A673 (cell line): ENCODE measurements around the gene PITX1. TPM values are rescaled to one million over a fixed set of nuclear protein-coding genes. Genes with fewer than 3 reads are reported as not detected.

ENCODE experiments used
- BruUV-seq: library from RNA; stranded (reverse); fragments of 400-500 nt; replicated peaks from 2 replicates; lab custom pipeline; 2021; lab: Mats Ljungman, UMichigan
- CTCF ChIA-PET: fragments of 300-600 bp; sonication (Branson Sonifier 250); formaldehyde crosslinking; loops from one replicate; lab custom pipeline; 2022; ENCODE audit warnings: antibody characterized with exemption; lab: Charles Lee
- POLR2A ChIA-PET: fragments of 300-600 bp; sonication (Branson Sonifier 250); formaldehyde crosslinking; loops from one replicate; lab custom pipeline; 2022; ENCODE audit warnings: antibody characterized with exemption; ENCODE audit not compliant: low non-redundant PET; lab: Charles Lee
- DNase-seq: peaks from one replicate; pipeline ENCODE4 v3.0.0-alpha.2; 2015; ENCODE audit warnings: low spot score
- H3K27ac ChIP-seq: fragments of 200-600 bp; sonication (generic); 2 replicates; pipeline ENCODE4 v1.5.1; 2016; ENCODE audit warnings: mixed run types, low read depth, mild to moderate bottlenecking, mixed read lengths, antibody characterized with exemption, low read length; ENCODE audit not compliant: poor library complexity, severe bottlenecking
- H3K27me3 ChIP-seq: fragments of 200-600 bp; sonication (generic); replicated peaks from 2 replicates; pipeline ENCODE4 v1.6.1; 2017; ENCODE audit warnings: mixed run types, low read depth, mild to moderate bottlenecking, mixed read lengths, antibody characterized with exemption, low read length; ENCODE audit not compliant: insufficient read depth, poor library complexity
- H3K36me3 ChIP-seq: fragments of 200-600 bp; sonication (generic); 2 replicates; pipeline ENCODE4 v1.6.1; 2016; ENCODE audit warnings: mixed run types, mild to moderate bottlenecking, mixed read lengths, antibody characterized with exemption, low read length; ENCODE audit not compliant: insufficient read depth, poor library complexity, severe bottlenecking
- H3K4me1 ChIP-seq: fragments of 200-600 bp; sonication (generic); 2 replicates; pipeline ENCODE4 v1.6.1; 2017; ENCODE audit warnings: mixed run types, mild to moderate bottlenecking, mixed read lengths, antibody characterized with exemption, low read length; ENCODE audit not compliant: insufficient read depth, poor library complexity, severe bottlenecking
- H3K4me3 ChIP-seq: fragments of 200-600 bp; sonication (generic); 2 replicates; pipeline ENCODE4 v1.5.1; 2016; ENCODE audit warnings: low read depth, mixed run types, mild to moderate bottlenecking, mixed read lengths, low read length; ENCODE audit not compliant: poor library complexity, severe bottlenecking
- H3K9me3 ChIP-seq: fragments of 200-600 bp; sonication (generic); 2 replicates; pipeline ENCODE4 v1.6.1; 2016; ENCODE audit warnings: mixed run types, low read depth, mild to moderate bottlenecking, mixed read lengths, antibody characterized with exemption, low read length; ENCODE audit not compliant: poor library complexity, severe bottlenecking
- CTCF ChIP-seq: fragments of 300-800, 200-600 bp; sonication (generic); conservative IDR thresholded peaks from 2 replicates; pipeline ENCODE4 v1.5.1; 2017; ENCODE audit warnings: low read depth, mild to moderate bottlenecking, antibody characterized with exemption, low read length, moderate library complexity, mixed read lengths
- EZH2 ChIP-seq: fragments of 200-600 bp; sonication (generic); IDR thresholded peaks from 2 replicates; pipeline ENCODE4 v1.6.1; 2017; ENCODE audit warnings: borderline replicate concordance, low read depth, mild to moderate bottlenecking, mixed read lengths, antibody characterized with exemption, low read length; ENCODE audit not compliant: poor library complexity, severe bottlenecking
- intact Hi-C: fragments of 100-400 bp; cut with micrococcal nuclease; formaldehyde crosslinking; loops from one replicate; pipeline ENCODE4 v1.10.0; 2022; ENCODE audit not compliant: unreplicated experiment
- total RNA-seq: library from RNA; stranded (reverse); gene quantifications from 2 replicates; pipeline ENCODE4 v1.2.3, GENCODE V29; 2021

PITX1 gene
- total RNA-seq, 1 experiment from 2014 or later, result 2.0 TPM

DNA sequence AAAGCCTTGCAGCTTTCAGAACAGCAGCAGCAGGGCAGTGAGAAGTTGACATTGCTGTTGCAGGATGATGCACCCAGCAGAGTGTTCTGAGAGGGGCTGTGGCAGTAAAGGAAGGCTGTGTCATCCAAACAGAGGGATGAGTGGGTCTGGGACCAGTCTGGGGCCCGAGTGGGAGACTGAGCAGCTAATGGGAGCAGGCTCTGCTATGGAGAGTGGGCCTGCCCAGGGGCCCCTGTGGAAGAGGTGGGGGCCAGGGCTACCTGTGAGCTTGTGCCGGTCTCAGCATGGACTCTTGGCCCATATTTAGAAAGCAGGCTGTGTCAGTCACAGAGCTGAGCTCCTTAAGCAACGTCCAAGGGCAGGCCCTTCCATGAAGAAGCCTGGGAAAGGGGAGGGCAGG is 26.0 kb upstream of the PITX1 start:
- no TSS peak for BruUV-seq
- Histone ChIP-seq H3K9me3 (no peaks in the 10 kb centered on the region), H3K4me1 (no peaks in the 10 kb centered on the region), H3K36me3 (no peaks in the 10 kb centered on the region), H3K27me3 (peaks cover 6% of the 10 kb centered on the region), H3K4me3 (no peak overlapping the region), H3K27ac (no peak overlapping the region)
- ChIA-PET POLR2A (no interaction called here), CTCF (no interaction called here)
- no peak for DNase-seq
- intact Hi-C loops, result no loop called here
- no peak for TF ChIP-seq CTCF
- TF ChIP-seq EZH2, result no peak

DNA sequence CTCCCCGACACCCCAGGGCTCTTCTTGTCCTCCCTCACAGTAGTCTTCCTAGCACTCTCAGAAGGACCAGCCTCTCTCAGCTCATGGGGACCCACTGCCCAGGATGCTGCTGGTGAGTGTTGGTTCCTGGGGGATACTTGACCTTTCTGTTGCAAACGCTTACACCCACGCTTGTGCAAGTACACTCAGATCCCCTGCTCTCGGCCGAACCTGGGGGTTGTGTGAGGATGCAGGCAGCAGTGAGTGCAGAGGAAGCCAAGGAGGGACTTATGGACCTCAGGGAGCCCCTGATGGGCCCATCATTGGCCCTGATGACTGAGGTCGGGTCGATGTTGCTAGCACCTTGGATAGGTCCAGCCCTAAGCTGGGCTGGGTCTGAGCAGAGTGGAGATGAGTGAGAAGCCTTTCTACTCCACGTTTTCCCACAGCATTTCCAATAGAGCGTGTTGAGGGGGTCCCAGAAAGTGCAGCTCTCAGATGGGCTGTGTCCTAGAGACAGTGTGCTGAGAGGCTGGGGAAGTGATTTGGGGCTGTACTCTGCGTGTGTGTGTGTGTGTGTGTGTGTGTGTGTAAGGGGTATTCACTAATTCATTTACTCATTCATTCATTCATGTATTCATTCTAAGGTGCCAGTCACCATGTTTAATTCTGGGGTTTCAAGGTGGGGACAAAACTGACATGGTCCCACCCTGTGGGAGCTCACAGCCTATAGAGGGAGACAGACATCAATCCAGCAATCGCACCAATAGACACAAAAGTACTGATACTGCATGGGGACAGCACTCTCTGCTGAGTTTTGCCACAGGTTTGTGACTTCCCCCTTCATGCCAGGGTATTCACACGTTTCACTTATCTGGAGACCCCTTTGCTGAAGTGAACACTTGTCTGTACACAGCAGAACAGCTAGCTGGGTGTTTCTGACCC is 25.2 kb upstream of the PITX1 start:
- intact Hi-C loops, result no loop called here
- H3K9me3 ChIP-seq, result no peaks in the 10 kb centered on the region
- BruUV-seq, result no TSS peak
- no peaks in the 10 kb centered on the region for H3K4me1 ChIP-seq
- no peak for TF ChIP-seq EZH2
- no peaks in the 10 kb centered on the region for H3K36me3 ChIP-seq
- H3K27ac ChIP-seq, result no peak overlapping the region
- ChIA-PET CTCF (no interaction called here), POLR2A (no interaction called here)
- DNase-seq, result no peak
- H3K4me3 ChIP-seq, result no peak overlapping the region
- H3K27me3 ChIP-seq, result peaks cover 13% of the 10 kb centered on the region

- no peaks in the 10 kb centered on the region for H3K9me3 ChIP-seq
- ChIA-PET POLR2A (no interaction called here), CTCF (no interaction called here)
- no peak for TF ChIP-seq CTCF
- no peak for TF ChIP-seq EZH2
- no peak for DNase-seq
- H3K4me1 ChIP-seq, result no peaks in the 10 kb centered on the region
- H3K4me3 ChIP-seq, result no peak overlapping the region
- H3K27ac ChIP-seq, result no peak overlapping the region
- BruUV-seq, result no TSS peak
- no peaks in the 10 kb centered on the region for H3K36me3 ChIP-seq
- intact Hi-C loops, result no loop called here
- H3K27me3 ChIP-seq, result peaks cover 21% of the 10 kb centered on the region
Measured at GRCh38 chr5:135058331-135058732, 24.3 kb upstream of the PITX1 start.

DNA sequence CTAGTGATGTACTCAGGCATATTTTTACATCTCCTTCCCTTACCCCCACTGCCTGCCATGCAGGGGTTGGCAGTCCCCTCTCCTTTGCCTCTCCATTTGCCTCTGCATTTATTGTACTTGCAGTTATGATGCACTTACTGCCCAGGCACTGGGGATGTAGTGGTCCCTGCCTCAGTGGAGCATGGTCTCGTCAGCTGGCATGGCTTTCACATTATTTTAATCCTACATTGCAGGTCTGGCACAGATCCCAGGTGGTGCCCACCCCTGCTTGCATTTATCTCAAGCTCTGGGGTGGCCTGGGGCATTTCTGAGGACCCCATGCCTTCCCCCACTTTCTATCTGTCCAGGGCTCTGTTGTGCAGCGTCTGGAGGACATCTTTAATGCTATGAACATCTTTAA is 23.2 kb upstream of the PITX1 start:
- peaks cover 31% of the 10 kb centered on the region for H3K27me3 ChIP-seq
- H3K4me3 ChIP-seq, result no peak overlapping the region
- no peak for TF ChIP-seq EZH2
- TF ChIP-seq CTCF, result no peak
- no peaks in the 10 kb centered on the region for H3K9me3 ChIP-seq
- ChIA-PET POLR2A (no interaction called here), CTCF (no interaction called here)
- H3K4me1 ChIP-seq, result no peaks in the 10 kb centered on the region
- BruUV-seq, result no TSS peak
- no peak overlapping the region for H3K27ac ChIP-seq
- intact Hi-C loops, result no loop called here
- H3K36me3 ChIP-seq, result no peaks in the 10 kb centered on the region
- no peak for DNase-seq
